Upper lobe of left lung (tissue), 4 donors: Measurements from ENCODE around the gene FAM234A.

ENCODE experiments used
- EP300 ChIP-seq, 4 donors: sonication (generic); formaldehyde crosslinking; IDR thresholded peaks; one replicate each; pipeline ENCODE4 v1.5.1; 2017; ENCODE audit warnings: antibody characterized with exemption in 4 of 4, control low read depth in 2 of 4
- POLR2A ChIP-seq, 4 donors: fragments of 450-650 bp; IDR thresholded peaks; one replicate each; pipeline ENCODE4 v1.5.1; 2016 to 2017; ENCODE audit warnings: antibody characterized with exemption in 4 of 4, mild to moderate bottlenecking in 2 of 4
- TF ChIP-seq, protein P1 (sequence below), 6 experiments: fragments of 450-650 bp in 4 of 6; fragments of 200-600 bp in 2 of 6; sonication (generic) in 2 of 6; IDR thresholded peaks; one replicate each; pipeline ENCODE4 v1.5.1; 2016 to 2019; ENCODE audit warnings: antibody characterized with exemption in 6 of 6

DNA sequence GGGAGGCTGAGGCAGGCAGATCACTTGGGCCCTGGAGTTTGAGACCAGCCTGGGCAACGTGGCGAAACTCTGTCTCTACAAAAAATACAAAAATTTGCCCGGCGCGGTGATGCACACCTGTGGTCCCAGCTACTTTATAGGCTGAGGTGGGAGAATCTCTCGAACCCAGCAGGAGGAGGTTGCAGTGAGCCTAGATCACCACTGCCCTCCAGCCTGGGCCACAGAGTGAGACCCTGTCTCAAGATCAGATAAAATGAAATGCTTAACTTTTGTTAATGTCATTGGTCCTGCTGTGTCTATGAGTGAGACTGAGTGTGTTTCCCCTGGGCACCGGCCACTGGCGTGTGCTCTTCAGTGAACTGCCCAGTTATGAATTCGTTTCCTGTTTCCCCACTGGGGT lies 10.5 kb downstream of the FAM234A start:
- TF ChIP-seq POLR2A (IDR thresholded peaks at IDR 0.05) (no peak), EP300 (IDR thresholded peaks at IDR 0.05) (no peak)
- TF ChIP-seq, protein P1, sequence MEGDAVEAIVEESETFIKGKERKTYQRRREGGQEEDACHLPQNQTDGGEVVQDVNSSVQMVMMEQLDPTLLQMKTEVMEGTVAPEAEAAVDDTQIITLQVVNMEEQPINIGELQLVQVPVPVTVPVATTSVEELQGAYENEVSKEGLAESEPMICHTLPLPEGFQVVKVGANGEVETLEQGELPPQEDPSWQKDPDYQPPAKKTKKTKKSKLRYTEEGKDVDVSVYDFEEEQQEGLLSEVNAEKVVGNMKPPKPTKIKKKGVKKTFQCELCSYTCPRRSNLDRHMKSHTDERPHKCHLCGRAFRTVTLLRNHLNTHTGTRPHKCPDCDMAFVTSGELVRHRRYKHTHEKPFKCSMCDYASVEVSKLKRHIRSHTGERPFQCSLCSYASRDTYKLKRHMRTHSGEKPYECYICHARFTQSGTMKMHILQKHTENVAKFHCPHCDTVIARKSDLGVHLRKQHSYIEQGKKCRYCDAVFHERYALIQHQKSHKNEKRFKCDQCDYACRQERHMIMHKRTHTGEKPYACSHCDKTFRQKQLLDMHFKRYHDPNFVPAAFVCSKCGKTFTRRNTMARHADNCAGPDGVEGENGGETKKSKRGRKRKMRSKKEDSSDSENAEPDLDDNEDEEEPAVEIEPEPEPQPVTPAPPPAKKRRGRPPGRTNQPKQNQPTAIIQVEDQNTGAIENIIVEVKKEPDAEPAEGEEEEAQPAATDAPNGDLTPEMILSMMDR (IDR thresholded peaks at IDR 0.05), result no peak
